Bronchial epithelial cell (primary cell): Measurements from ENCODE around the gene FAM13A. TPM values are rescaled to one million over a fixed set of nuclear protein-coding genes. Genes with fewer than 3 reads are reported as not detected.

Source experiments
- DNase-seq: peaks from one replicate; pipeline ENCODE4 v3.0.0-alpha.2; 2010; ENCODE audit warnings: low read depth
- FAIRE-seq: peaks from 2 replicates; lab custom pipeline; 2011; peaks lifted over from hg19 to GRCh38; lab: Jason Lieb, UNC
- H3K27me3 ChIP-seq: 2 replicates; pipeline ENCODE4 v1.5.1; 2011; ENCODE audit warnings: low read length; ENCODE audit not compliant: control insufficient read depth, insufficient read depth
- H3K36me3 ChIP-seq: 2 replicates; pipeline ENCODE4 v1.5.1; 2011; ENCODE audit warnings: low read length; ENCODE audit not compliant: control insufficient read depth, insufficient read depth
- H3K4me3 ChIP-seq: 2 replicates; pipeline ENCODE4 v1.5.1; 2011; ENCODE audit warnings: mild to moderate bottlenecking, low read depth, low read length, control low read depth
- CTCF ChIP-seq: IDR thresholded peaks from 2 replicates; pipeline ENCODE4 v1.5.1; 2011; ENCODE audit warnings: mild to moderate bottlenecking, moderate library complexity, low read length, control low read depth, inconsistent platforms; ENCODE audit not compliant: insufficient read depth, severe bottlenecking
- total RNA-seq: library from RNA; depleted of rRNA; stranded (reverse); fragments of >200 nt; gene quantifications from 2 replicates; pipeline ENCODE4 v1.2.1, GENCODE V29; 2014

FAM13A gene
- total RNA-seq, 1 donor from 2014 or later, result 5.8 TPM

DNA sequence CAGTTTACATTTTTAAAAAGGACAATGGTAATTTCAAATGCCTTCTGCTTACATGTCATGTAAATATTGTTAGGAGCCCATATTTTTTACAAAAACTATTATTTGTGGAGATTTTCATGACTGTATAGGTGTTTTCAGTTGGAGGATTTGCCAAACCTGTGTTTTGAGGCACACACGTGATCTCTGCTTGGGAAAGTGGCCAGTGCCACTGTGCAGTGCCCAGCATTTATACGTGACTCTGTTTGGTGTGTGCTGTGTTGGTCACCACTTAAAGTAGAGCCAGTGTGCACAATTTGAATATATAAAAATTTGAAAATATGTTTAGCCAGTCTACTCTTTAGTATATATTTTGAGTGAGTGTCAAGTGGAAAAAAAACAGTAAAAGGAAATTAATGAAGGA, 332.6 kb downstream of the FAM13A start:
- DNase-seq (no peak), FAIRE-seq (no peak)
- no peak for TF ChIP-seq CTCF
- H3K36me3 ChIP-seq, result peaks cover 7% of the 10 kb centered on the region
- no peaks in the 10 kb centered on the region for H3K27me3 ChIP-seq
- H3K4me3 ChIP-seq, result no peak overlapping the region

- Histone ChIP-seq H3K4me3 (no peak overlapping the region), H3K27me3 (no peaks in the 10 kb centered on the region), H3K36me3 (peaks cover 6% of the 10 kb centered on the region)
- DNase-seq (no peak), FAIRE-seq (no peak)
- no peak for TF ChIP-seq CTCF
These were observed 334.2 kb downstream of the FAM13A start for GRCh38 chr4:88722828-88723227.

- peak; percentile 47 for FAIRE-seq
- peaks cover 4% of the 10 kb centered on the region for H3K36me3 ChIP-seq
- TF ChIP-seq CTCF, result no peak
- H3K4me3 ChIP-seq, result no peak overlapping the region
- H3K27me3 ChIP-seq, result no peaks in the 10 kb centered on the region
- no peak for DNase-seq
These were observed 334.7 kb downstream of the FAM13A start for GRCh38 chr4:88722276-88722780.

DNA sequence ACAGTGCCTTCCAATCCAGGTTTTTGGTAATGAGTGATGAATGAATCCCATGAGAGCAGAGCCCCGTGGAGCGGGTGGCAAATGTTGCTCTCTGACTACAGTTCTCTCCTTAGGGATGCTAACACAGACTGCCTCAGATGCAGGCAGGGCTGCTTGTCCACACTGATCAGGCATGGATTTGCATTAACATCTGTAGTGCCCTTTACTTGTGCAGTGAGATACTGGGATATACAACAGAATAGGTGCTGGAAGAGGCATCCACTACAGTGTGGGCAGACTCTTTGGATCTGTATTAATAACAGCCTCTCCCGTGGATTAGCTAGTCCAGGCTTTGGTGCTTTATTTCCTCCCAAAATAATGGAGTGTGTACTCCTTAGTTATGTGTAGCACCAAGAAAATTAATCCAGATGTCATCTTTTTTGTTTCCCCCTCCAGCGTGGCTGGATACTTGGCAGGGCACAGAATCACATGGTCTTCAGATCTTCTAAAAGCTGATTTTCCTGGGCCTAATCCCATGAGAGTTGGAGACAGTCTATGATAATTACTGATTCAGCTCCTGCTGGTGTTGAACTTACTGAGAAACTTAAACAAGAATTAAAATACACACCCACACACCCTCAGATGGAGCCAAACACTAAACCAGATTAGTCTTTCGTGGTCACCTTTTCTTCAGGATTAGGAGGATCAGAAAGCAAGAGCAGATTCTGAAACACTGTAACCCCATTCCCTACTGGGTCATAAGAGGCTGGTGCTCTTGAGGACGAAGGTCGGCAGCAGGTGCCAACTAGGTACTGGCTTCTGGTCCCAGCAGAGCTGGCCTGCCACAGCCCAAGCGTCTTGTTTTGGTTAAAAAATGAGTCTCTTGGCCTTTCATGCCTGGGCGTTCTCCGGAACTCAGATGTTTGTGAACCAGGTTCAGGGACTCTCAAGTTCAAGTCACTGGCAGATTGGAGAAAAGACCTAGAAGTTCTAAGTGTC, 336.2 kb downstream of the FAM13A start:
- Histone ChIP-seq H3K27me3 (no peaks in the 10 kb centered on the region), H3K4me3 (no peak overlapping the region), H3K36me3 (peaks cover 3% of the 10 kb centered on the region)
- peak; percentile 28 for FAIRE-seq
- TF ChIP-seq CTCF, result no peak
- no peak for DNase-seq

DNA sequence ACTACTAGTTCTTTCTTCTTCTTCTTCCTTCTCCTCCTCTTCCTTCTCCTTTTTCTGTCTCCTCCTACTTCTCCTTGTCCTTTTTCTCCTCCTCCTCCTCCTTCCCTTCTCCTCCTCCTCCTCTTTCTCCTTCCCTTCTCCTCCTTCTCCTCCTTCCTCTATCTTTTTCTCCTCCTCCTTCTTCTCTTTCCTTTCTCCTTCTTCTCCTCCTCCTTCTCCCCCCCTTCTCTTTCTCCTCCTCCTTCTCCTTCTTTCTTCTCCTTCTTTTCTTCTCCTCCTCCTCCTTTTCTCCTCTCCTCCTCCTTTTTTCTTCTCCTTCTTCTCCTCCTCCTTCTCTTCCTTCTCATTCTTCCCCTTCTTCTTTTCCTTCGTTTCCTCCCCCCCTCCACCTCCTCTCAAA, 337.6 kb downstream of the FAM13A start:
- no peak for DNase-seq
- Histone ChIP-seq H3K4me3 (no peak overlapping the region), H3K36me3 (peaks cover 3% of the 10 kb centered on the region), H3K27me3 (no peaks in the 10 kb centered on the region)
- TF ChIP-seq CTCF, result no peak
- no peak for FAIRE-seq
